Endothelial cell of umbilical vein (primary cell): ENCODE measurements around the gene ARHGAP9. TPM values are rescaled to one million over a fixed set of nuclear protein-coding genes. Genes with fewer than 3 reads are reported as not detected.

ENCODE experiments used
- BruUV-seq: library from RNA; stranded (reverse); fragments of 400-500 nt; replicated peaks from 2 replicates; lab custom pipeline; 2021; lab: Mats Ljungman, UMichigan
- CTCF ChIA-PET: fragments of 300-600, 350-600 bp; sonication (Branson Sonifier 250); formaldehyde crosslinking; loops from one replicate; lab custom pipeline; 2021; ENCODE audit warnings: antibody characterized with exemption, inconsistent platforms; lab: Charles Lee
- POLR2A ChIA-PET: fragments of 300-600, 350-600 bp; sonication (Branson Sonifier 250); formaldehyde crosslinking; loops from one replicate; lab custom pipeline; 2021; ENCODE audit warnings: antibody characterized with exemption, inconsistent platforms; lab: Charles Lee
- DNase-seq: peaks from one replicate; pipeline ENCODE4 v3.0.0-alpha.2; 2011; ENCODE audit warnings: low read depth, low spot score
- FAIRE-seq: peaks from 2 replicates; lab custom pipeline; 2011; peaks lifted over from hg19 to GRCh38; lab: Jason Lieb, UNC
- H2AFZ ChIP-seq: 2 replicates; pipeline ENCODE4 v1.6.0; 2012; ENCODE audit warnings: low read depth, low read length, control low read depth, inconsistent platforms
- H3K27ac ChIP-seq: 2 replicates; pipeline ENCODE4 v1.5.1; 2011; ENCODE audit warnings: low read depth, mild to moderate bottlenecking, control low read depth, low read length, moderate library complexity; ENCODE audit not compliant: insufficient read depth
- H3K27me3 ChIP-seq, 2 experiments: 2 replicates each; pipeline versions ENCODE4 v1.6.0 to v1.6.1; 2011; ENCODE audit warnings: low read length in 2 of 2, mixed read lengths in 1 of 2; ENCODE audit not compliant: control insufficient read depth in 2 of 2, insufficient read depth in 2 of 2
- H3K36me3 ChIP-seq, 2 experiments: 2 replicates in 1 of 2; 3 replicates in 1 of 2; pipeline ENCODE4 v1.5.1; 2011; ENCODE audit warnings: low read length in 2 of 2, mild to moderate bottlenecking in 1 of 2, moderate library complexity in 1 of 2; ENCODE audit not compliant: control insufficient read depth in 2 of 2, insufficient read depth in 2 of 2; ENCODE audit errors: extremely low read depth in 1 of 2
- H3K4me1 ChIP-seq: 3 replicates; pipeline ENCODE4 v1.5.1; 2011; ENCODE audit warnings: mild to moderate bottlenecking, low read length; ENCODE audit not compliant: control insufficient read depth, insufficient read depth; ENCODE audit errors: extremely low read depth
- H3K4me2 ChIP-seq: 2 replicates; pipeline ENCODE4 v1.6.1; 2011; ENCODE audit warnings: low read length, control low read depth, mixed read lengths; ENCODE audit not compliant: insufficient read depth
- H3K4me3 ChIP-seq, 3 experiments: fragments of 200-600 bp in 1 of 3; sonication (generic), shearing (Covaris generic) in 1 of 3; replicated peaks in 1 of 3; 2 replicates each; pipeline ENCODE4 v1.5.1; 2011 to 2016; ENCODE audit warnings: control low read depth in 3 of 3, low read length in 3 of 3, mild to moderate bottlenecking in 2 of 3, inconsistent platforms in 1 of 3, low read depth in 1 of 3, moderate library complexity in 1 of 3; ENCODE audit not compliant: insufficient read depth in 1 of 3
- H3K79me2 ChIP-seq: 2 replicates; pipeline ENCODE4 v1.6.0; 2012; ENCODE audit warnings: low read length, inconsistent platforms; ENCODE audit not compliant: control insufficient read depth, insufficient read depth
- H3K9ac ChIP-seq: replicated peaks from 2 replicates; pipeline ENCODE3; 2011; ENCODE audit warnings: low read length, control low read depth; ENCODE audit not compliant: insufficient read depth; ENCODE audit errors: extremely low read depth
- H3K9me1 ChIP-seq: replicated peaks from 3 replicates; pipeline ENCODE4 v1.6.0; 2011; ENCODE audit warnings: mild to moderate bottlenecking, low read length; ENCODE audit not compliant: control insufficient read depth, insufficient read depth; ENCODE audit errors: extremely low read depth
- H3K9me3 ChIP-seq: replicated peaks from 2 replicates; pipeline ENCODE4 v1.5.1; 2012; ENCODE audit warnings: low read length, inconsistent platforms; ENCODE audit not compliant: control insufficient read depth, insufficient read depth
- H4K20me1 ChIP-seq: replicated peaks from 2 replicates; pipeline ENCODE3; 2011; ENCODE audit warnings: mild to moderate bottlenecking, low read length; ENCODE audit not compliant: control insufficient read depth, insufficient read depth; ENCODE audit errors: extremely low read depth
- EZH2 ChIP-seq: IDR thresholded peaks from 2 replicates; pipeline ENCODE4 v1.6.1; 2012; ENCODE audit warnings: borderline replicate concordance, low read depth, mild to moderate bottlenecking, moderate library complexity, low read length, inconsistent platforms; ENCODE audit not compliant: severe bottlenecking
- FOS ChIP-seq: IDR thresholded peaks from 2 replicates; pipeline ENCODE4 v1.6.1; 2011; ENCODE audit warnings: mild to moderate bottlenecking, low read length, moderate library complexity, borderline replicate concordance; ENCODE audit not compliant: insufficient read depth
- GATA2 ChIP-seq: IDR thresholded peaks from 2 replicates; pipeline ENCODE4 v1.7.0; 2011; ENCODE audit warnings: low read depth, mild to moderate bottlenecking, moderate library complexity, mixed read lengths, low read length; ENCODE audit not compliant: insufficient read length, insufficient read depth
- JUN ChIP-seq: IDR thresholded peaks from 2 replicates; pipeline ENCODE4 v1.6.1; 2011; ENCODE audit warnings: borderline replicate concordance, low read depth; ENCODE audit not compliant: insufficient read length, insufficient read depth
- MAX ChIP-seq: IDR thresholded peaks from 2 replicates; pipeline ENCODE4 v1.6.1; 2011; ENCODE audit not compliant: insufficient read depth, insufficient read length
- MYC ChIP-seq: IDR thresholded peaks from one replicate; pipeline ENCODE4 v1.6.1; 2011; ENCODE audit warnings: mild to moderate bottlenecking, low read depth, low read length
- POLR2A ChIP-seq: IDR thresholded peaks from 2 replicates; pipeline ENCODE4 v1.6.1; 2012; ENCODE audit warnings: low read depth, mild to moderate bottlenecking, control low read depth, low read length
- POLR2AphosphoS5 ChIP-seq: IDR thresholded peaks from 2 replicates; pipeline ENCODE4 v1.6.1; 2012; ENCODE audit warnings: low read depth, mild to moderate bottlenecking, control low read depth, low read length, moderate library complexity; ENCODE audit not compliant: insufficient read depth
- dilution Hi-C: fragments of 300-500 bp; cut with MboI; formaldehyde crosslinking; loops from one replicate; pipeline ENCODE4 v1.15.0; 2019; ENCODE audit warnings: low sequenced_read_pairs; ENCODE audit not compliant: extremely low pct_ligation_motif_present
- intact Hi-C: fragments of 100-400 bp; cut with micrococcal nuclease; formaldehyde crosslinking; loops from one replicate; pipeline ENCODE4 v1.10.0; 2022
- polyA plus RNA-seq, 4 experiments: library from polyadenylated mRNA; depleted of rRNA in 3 of 4; stranded (reverse) in 3 of 4; unstranded in 1 of 4; fragments of >200 nt; gene quantifications; 2 replicates each; pipeline versions ENCODE4 v1.2.1 to v1.2.3, GENCODE V29; 2011 to 2012; ENCODE audit warnings: missing spikeins in 1 of 4
- total RNA-seq: library from RNA; stranded (reverse); gene quantifications from 2 replicates; pipeline ENCODE4 v1.2.3, GENCODE V29; 2021
- TF ChIP-seq, protein P1 (sequence below), 2 donors: IDR thresholded peaks; 1 replicate in 1 of 2; 2 replicates in 1 of 2; pipeline ENCODE4 v1.5.1; 2011; ENCODE audit warnings: low read length in 2 of 2, mild to moderate bottlenecking in 2 of 2, moderate library complexity in 2 of 2, control low read depth in 1 of 2, inconsistent platforms in 1 of 2, low read depth in 1 of 2; ENCODE audit not compliant: insufficient read depth in 1 of 2; ENCODE audit errors: extremely low read depth in 1 of 2

ARHGAP9 gene
- total and polyA plus RNA-seq, 2 donors (not counting 3 experiments of a cell fraction or from before 2014, with no cell fraction given) = 0.25 to 0.38 TPM

DNA sequence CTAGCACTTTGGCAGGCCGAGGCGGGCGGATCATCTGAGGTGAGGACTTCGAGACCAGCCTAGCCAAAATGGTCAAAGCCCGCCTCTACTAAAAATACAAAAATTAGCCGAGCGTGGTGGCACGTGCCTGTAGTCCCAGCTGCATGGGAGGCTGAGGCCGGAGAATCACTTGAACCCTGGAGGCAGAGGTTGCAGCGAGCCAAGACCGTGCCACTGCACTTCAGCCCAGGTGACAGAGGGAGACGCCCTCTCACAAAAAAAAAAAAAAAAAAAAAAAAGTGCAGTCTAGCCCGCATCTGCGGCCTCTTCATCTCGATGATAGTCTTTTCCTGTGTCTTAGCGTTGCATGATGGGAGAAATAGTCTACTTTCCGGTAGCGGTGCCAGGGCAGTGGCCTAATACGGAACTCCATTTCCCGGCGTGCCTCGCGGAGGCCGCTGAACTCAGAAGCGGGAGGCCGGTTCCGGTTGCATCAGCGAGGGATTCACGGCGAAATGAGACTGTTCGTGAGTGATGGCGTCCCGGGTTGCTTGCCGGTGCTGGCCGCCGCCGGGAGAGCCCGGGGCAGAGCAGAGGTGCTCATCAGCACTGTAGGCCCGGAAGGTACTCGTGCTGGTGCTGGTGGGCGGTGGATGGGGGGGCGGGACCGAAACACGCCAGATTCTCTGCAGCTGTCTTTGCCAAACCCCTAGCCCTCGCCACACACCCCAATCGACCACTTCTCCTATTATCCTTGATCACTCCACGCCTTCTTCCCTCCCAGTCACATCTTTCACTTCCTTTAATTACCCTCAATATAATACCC, 8.1 kb upstream of the ARHGAP9 start, which contains the start of gene MARS1:
Gene MARS1, plus strand, starts transcription at position 472 of the 805 bp plus-strand sequence. Its CDS starts 23 bp downstream, at position 495.
- dilution Hi-C loops = no loop called here
- H3K27me3 ChIP-seq = no peaks in the 10 kb centered on the region
- H3K4me3 ChIP-seq = peak within 1 kb of the TSS; percentile 60 to 99 (median 94)
- FAIRE-seq (peak; percentile 97), DNase-seq (peak; percentile 95)
- peak within 1 kb of the TSS; percentile 87 for H3K4me2 ChIP-seq
- intact Hi-C loops = loop anchor here (1.0 to 5.0 kb wide), 3 partner anchors 28 to 59 kb away; partner anchors contain the start of genes DCTN2, DDIT3, GLI1 and MBD6
- no TSS peak for BruUV-seq
- peak within 1 kb of the TSS; percentile 77 for H2AFZ ChIP-seq
- H3K36me3 ChIP-seq = peaks cover 8 to 16% of the 10 kb centered on the region in 2 experiments
- H3K9me1 ChIP-seq = no peaks in the 10 kb centered on the region
- TF ChIP-seq EZH2 = no peak
- TF ChIP-seq POLR2A = peak; percentile 86
- TF ChIP-seq, protein P1, sequence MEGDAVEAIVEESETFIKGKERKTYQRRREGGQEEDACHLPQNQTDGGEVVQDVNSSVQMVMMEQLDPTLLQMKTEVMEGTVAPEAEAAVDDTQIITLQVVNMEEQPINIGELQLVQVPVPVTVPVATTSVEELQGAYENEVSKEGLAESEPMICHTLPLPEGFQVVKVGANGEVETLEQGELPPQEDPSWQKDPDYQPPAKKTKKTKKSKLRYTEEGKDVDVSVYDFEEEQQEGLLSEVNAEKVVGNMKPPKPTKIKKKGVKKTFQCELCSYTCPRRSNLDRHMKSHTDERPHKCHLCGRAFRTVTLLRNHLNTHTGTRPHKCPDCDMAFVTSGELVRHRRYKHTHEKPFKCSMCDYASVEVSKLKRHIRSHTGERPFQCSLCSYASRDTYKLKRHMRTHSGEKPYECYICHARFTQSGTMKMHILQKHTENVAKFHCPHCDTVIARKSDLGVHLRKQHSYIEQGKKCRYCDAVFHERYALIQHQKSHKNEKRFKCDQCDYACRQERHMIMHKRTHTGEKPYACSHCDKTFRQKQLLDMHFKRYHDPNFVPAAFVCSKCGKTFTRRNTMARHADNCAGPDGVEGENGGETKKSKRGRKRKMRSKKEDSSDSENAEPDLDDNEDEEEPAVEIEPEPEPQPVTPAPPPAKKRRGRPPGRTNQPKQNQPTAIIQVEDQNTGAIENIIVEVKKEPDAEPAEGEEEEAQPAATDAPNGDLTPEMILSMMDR (IDR thresholded peaks at IDR 0.05; ENCODE audit: extremely low read depth in 1 of 2, insufficient read depth in 1 of 2, low read depth in 1 of 2, low read length in 2 of 2) = no peak
- no peak for TF ChIP-seq GATA2
- peak; percentile 90 for TF ChIP-seq POLR2AphosphoS5
- TF ChIP-seq FOS = no peak
- TF ChIP-seq MAX = peak; percentile 18
- TF ChIP-seq JUN = no peak
- peak; percentile 81 for TF ChIP-seq MYC
- H4K20me1 ChIP-seq = no peaks in the 10 kb centered on the region
- H3K79me2 ChIP-seq = peaks cover 23% of the 10 kb centered on the region
- ChIA-PET POLR2A (interaction anchor here (0.7 kb wide), 1 partner anchor 18 kb away, joined by 8 read pairs; no protein-coding TSS in a partner anchor), CTCF (interaction anchor here (1.1 to 1.6 kb wide), 3 partner anchors 9 to 13 kb away, joined by 3 to 5 read pairs (median 3); no protein-coding TSS in a partner anchor)
- peak within 1 kb of the TSS; percentile 48 for H3K27ac ChIP-seq
- H3K9ac ChIP-seq = peak within 1 kb of the TSS; percentile 91
- H3K9me3 ChIP-seq = no peaks in the 10 kb centered on the region
- H3K4me1 ChIP-seq = peaks cover 9% of the 10 kb centered on the region
